ENCODE data around the gene FBXW11. TPM values are rescaled to one million over a fixed set of nuclear protein-coding genes. Genes with fewer than 3 reads are reported as not detected.
"Not testable (repeated sequence)": the region's sequence is repeated elsewhere in the genome, so short reads cannot be mapped to it uniquely, and the experiment has no call there.

Gene FBXW11
- total RNA-seq, 1 donor from 2014 or later, result 62.1 TPM

DNA sequence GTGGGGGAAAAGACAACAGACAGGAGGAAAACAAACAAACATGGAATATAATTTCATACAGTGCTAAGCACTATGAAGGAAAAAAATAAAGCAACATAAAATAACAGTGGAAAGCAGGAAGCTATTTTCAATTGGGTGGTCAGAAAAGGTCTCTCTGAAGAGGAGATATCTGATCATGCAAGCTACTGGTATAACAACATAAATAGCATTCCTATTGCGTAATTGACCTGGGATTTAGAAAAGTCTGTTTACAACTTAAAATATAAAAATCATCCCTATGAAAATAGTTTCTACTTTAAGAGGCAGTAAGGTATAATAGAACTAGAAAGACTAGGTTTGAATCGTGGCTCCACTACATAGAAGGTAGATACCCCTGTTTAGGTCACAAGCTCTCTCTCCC is 61.4 kb downstream of the FBXW11 start:
- H3K27me3 Mint-ChIP-seq (ENCODE audit: low read depth), result no peaks in the 10 kb centered on the region
- no peak for DNase-seq (ENCODE audit: low spot score in 2 of 2, unreplicated experiment in 2 of 2)
- peak overlapping the region; percentile 78 for H3K27ac Mint-ChIP-seq
- peaks cover 23% of the 10 kb centered on the region for H3K4me1 Mint-ChIP-seq
- no peaks in the 10 kb centered on the region for H3K9me3 Mint-ChIP-seq
- H3K4me3 Mint-ChIP-seq, result no peak overlapping the region
- TF ChIP-seq, protein P1, sequence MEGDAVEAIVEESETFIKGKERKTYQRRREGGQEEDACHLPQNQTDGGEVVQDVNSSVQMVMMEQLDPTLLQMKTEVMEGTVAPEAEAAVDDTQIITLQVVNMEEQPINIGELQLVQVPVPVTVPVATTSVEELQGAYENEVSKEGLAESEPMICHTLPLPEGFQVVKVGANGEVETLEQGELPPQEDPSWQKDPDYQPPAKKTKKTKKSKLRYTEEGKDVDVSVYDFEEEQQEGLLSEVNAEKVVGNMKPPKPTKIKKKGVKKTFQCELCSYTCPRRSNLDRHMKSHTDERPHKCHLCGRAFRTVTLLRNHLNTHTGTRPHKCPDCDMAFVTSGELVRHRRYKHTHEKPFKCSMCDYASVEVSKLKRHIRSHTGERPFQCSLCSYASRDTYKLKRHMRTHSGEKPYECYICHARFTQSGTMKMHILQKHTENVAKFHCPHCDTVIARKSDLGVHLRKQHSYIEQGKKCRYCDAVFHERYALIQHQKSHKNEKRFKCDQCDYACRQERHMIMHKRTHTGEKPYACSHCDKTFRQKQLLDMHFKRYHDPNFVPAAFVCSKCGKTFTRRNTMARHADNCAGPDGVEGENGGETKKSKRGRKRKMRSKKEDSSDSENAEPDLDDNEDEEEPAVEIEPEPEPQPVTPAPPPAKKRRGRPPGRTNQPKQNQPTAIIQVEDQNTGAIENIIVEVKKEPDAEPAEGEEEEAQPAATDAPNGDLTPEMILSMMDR (IDR thresholded peaks at IDR 0.05; ENCODE audit: unreplicated experiment), result no peak
- H3K36me3 Mint-ChIP-seq, result peaks cover 1% of the 10 kb centered on the region

DNA sequence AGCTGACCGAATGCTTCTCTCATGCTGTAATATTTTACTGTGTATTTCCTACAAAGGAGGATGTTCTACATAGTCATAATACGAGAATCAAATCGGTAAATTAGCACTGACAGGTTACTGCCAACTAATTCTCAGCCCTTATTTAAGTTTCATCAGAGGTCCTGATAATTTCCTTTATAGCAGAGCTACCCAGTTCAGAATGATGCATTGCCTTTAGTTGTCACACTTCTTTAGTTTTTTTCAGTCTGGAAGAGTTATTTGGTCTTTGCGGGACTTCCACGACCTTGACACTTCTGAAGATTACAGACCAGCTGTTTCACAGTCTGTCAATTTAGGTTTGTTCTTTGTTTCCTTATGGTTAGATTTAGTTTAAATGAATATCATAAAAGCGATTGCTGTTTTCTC is 64.3 kb downstream of the FBXW11 start:
- H3K9me3 Mint-ChIP-seq; H3K36me3 Mint-ChIP-seq; H3K27ac Mint-ChIP-seq; H3K4me3 Mint-ChIP-seq; H3K27me3 Mint-ChIP-seq (ENCODE audit: low read depth); DNase-seq (ENCODE audit: low spot score in 2 of 2, unreplicated experiment in 2 of 2): not testable (repeated sequence)
- H3K4me1 Mint-ChIP-seq, result peaks cover 25% of the 10 kb centered on the region

DNA sequence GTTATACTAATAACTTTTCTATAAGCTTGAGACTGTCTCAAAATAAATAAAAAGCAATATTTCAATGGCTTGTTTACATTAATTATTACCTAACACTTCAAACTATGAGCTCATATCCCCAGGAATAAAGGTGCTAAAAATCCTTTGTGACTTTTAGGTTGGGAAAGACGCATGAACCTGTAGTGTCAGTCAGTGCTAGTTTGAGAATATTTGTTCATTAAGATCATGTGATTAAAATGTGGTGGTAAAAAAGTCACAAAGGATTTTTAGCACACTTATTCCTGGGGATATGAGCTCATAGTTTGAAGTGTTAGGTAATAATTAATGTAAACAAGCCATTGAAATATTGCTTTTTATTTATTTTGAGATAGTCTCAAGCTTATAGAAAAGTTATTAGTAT is 64.8 kb downstream of the FBXW11 start:
- not testable (repeated sequence) for H3K27me3 Mint-ChIP-seq (ENCODE audit: low read depth); DNase-seq (ENCODE audit: low spot score in 2 of 2, unreplicated experiment in 2 of 2); H3K9me3 Mint-ChIP-seq; H3K36me3 Mint-ChIP-seq; H3K4me3 Mint-ChIP-seq; H3K27ac Mint-ChIP-seq
- peaks cover 28% of the 10 kb centered on the region for H3K4me1 Mint-ChIP-seq

DNA sequence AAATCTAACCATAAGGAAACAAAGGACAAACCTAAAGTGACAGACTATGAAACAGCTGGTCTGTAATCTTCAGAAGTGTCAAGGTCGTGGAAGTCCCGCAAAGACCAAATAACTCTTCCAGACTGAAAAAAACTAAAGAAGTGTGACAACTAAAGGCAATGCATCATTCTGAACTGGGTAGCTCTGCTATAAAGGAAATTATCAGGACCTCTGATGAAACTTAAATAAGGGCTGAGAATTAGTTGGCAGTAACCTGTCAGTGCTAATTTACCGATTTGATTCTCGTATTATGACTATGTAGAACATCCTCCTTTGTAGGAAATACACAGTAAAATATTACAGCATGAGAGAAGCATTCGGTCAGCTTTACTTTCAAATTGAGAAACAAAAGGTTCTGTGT is 65.2 kb downstream of the FBXW11 start:
- H3K4me1 Mint-ChIP-seq, result peaks cover 28% of the 10 kb centered on the region
- not testable (repeated sequence) for H3K36me3 Mint-ChIP-seq; H3K27me3 Mint-ChIP-seq (ENCODE audit: low read depth); H3K27ac Mint-ChIP-seq; H3K4me3 Mint-ChIP-seq; H3K9me3 Mint-ChIP-seq; DNase-seq (ENCODE audit: low spot score in 2 of 2, unreplicated experiment in 2 of 2)

DNA sequence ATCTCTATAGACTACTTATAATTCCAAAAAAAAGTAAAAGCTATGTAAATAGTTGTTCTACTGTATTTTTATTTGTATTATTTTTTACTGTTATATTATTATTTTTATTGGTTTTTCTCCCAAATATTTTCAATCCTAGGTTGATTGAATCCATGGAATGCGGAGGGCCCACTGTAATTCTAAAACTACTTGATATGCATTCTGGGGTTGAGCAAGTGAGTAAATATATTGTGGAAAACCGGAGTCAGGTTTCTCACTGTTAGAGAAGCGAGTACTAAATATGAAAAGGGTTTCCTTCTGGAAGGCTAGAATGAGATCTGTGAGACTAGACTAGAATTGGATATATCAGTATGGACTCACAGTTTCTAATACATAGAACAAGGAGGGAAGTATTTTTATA is 66.5 kb downstream of the FBXW11 start:
- Mint-ChIP-seq H3K4me1 (peaks cover 19% of the 10 kb centered on the region), H3K27me3 (ENCODE audit: low read depth) (no peaks in the 10 kb centered on the region), H3K9me3 (no peaks in the 10 kb centered on the region), H3K4me3 (no peak overlapping the region), H3K36me3 (peaks cover 4% of the 10 kb centered on the region), H3K27ac (peak overlapping the region; percentile 76)
- no peak for DNase-seq (ENCODE audit: low spot score in 2 of 2, unreplicated experiment in 2 of 2)
- TF ChIP-seq, protein P1 (IDR thresholded peaks at IDR 0.05; ENCODE audit: unreplicated experiment), result no peak

DNA sequence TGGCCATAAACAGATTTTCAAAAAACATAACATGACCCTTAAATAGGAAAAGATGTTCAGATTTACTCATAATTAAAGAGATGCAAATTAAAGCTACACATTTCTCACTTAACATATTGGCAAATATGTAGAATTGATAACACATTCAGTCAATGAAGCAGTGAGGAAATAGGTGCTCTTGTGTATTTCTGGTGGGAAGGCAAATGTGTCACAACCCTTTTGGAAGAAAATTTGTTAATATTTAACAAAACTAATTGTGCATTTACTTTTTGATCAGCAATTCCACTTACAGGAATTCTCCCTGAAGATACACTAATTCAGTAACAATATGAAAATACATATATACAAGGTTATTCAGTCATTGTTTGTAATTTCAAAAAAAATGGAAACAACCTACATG is 68.1 kb downstream of the FBXW11 start:
- peaks cover 15% of the 10 kb centered on the region for H3K4me1 Mint-ChIP-seq
- no peak overlapping the region for H3K4me3 Mint-ChIP-seq
- peaks cover 8% of the 10 kb centered on the region for H3K9me3 Mint-ChIP-seq
- TF ChIP-seq, protein P1 (IDR thresholded peaks at IDR 0.05; ENCODE audit: unreplicated experiment), result no peak
- peaks cover 12% of the 10 kb centered on the region for H3K36me3 Mint-ChIP-seq
- H3K27me3 Mint-ChIP-seq (ENCODE audit: low read depth), result no peaks in the 10 kb centered on the region
- no peak for DNase-seq (ENCODE audit: low spot score in 2 of 2, unreplicated experiment in 2 of 2)
- no peak overlapping the region for H3K27ac Mint-ChIP-seq

DNA sequence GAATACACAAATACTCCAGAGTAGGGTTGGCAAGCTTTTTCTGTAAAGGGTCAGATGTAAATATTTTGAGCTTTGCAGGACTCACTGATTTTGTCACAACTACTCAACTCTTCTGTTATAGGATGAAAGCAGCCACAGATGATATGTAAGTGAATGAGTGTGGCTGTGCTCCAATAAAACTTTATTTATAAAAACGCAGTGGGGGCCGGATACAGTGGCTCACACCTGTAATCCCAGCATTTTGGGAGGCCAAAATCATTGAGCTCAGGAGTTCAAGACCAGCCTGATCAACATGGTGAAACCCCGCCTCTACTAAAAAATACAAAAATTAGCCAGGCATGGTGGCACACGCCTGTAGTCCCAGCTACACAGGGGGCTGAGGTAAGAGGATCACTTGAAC is 69.1 kb downstream of the FBXW11 start:
- Mint-ChIP-seq H3K27ac (no peak overlapping the region), H3K4me1 (peaks cover 13% of the 10 kb centered on the region), H3K27me3 (ENCODE audit: low read depth) (no peaks in the 10 kb centered on the region), H3K4me3 (no peak overlapping the region), H3K9me3 (peaks cover 14% of the 10 kb centered on the region), H3K36me3 (peaks cover 16% of the 10 kb centered on the region)
- no peak for DNase-seq (ENCODE audit: low spot score in 2 of 2, unreplicated experiment in 2 of 2)
- TF ChIP-seq, protein P1 (IDR thresholded peaks at IDR 0.05; ENCODE audit: unreplicated experiment), result no peak
